Activated T-cell treated with anti-CD3 and anti-CD28 coated beads, Interleukin-2, amount 50 U/mL, for 4 hours (primary cell): ENCODE measurements around the gene SLC10A2. TPM values are rescaled to one million over a fixed set of nuclear protein-coding genes. Genes with fewer than 3 reads are reported as not detected.

Experiments
- total RNA-seq, 3 donors: library from RNA; stranded (reverse); gene quantifications; one replicate each; pipeline ENCODE4 v1.2.1, GENCODE V29; 2021

The SLC10A2 gene
- total RNA-seq, 3 donors from 2014 or later, result not detected

Other genes with a start within 250 kb of the SLC10A2 start
- 10 to 100 TPM; 32.1 to 34.9 (median 33.7) TPM for gene ERCC5, start 220.4 kb downstream of the SLC10A2 start, total RNA-seq